ENCODE data around the gene AP2B1. TPM values are rescaled to one million over a fixed set of nuclear protein-coding genes. Genes with fewer than 3 reads are reported as not detected.

Gene AP2B1
- total RNA-seq, 1 experiment from 2014 or later: 198 TPM

- TF ChIP-seq TCF7L2 (IDR thresholded peaks at IDR 0.05; ENCODE audit: borderline replicate concordance, extremely low read depth, insufficient read depth, insufficient read length): no peak
- TF ChIP-seq EZH2 (IDR thresholded peaks at IDR 0.05): no peak
- TF ChIP-seq SIN3A (IDR thresholded peaks at IDR 0.05; ENCODE audit: low read depth): no peak
- no peak for TF ChIP-seq POLR2AphosphoS5 (IDR thresholded peaks at IDR 0.05; ENCODE audit: low read depth, low read length)
- TF ChIP-seq ATF3 (IDR thresholded peaks at IDR 0.05): no peak
- TF ChIP-seq ZBTB33 (IDR thresholded peaks at IDR 0.05; ENCODE audit: extremely low read depth, insufficient replicate concordance, low read length): no peak
- TF ChIP-seq MAX (IDR thresholded peaks at IDR 0.05): no peak
- TF ChIP-seq YY1 (IDR thresholded peaks at IDR 0.05; ENCODE audit: extremely low read depth, insufficient replicate concordance, low read depth, low read length): no peak
- TF ChIP-seq CBX3 (IDR thresholded peaks at IDR 0.05; ENCODE audit: low read depth): no peak
Observed at GRCh38 chr17:35705230-35705629, 118.1 kb downstream of the AP2B1 start (continued).

GRCh38 chr17:35705705-35706104 is 118.6 kb downstream of the AP2B1 start:
- H4K20me1 ChIP-seq (ENCODE audit: insufficient read depth): no peaks in the 10 kb centered on the region; the same call in 1 of the 2 replicates
- ChIA-PET CTCF (no interaction called here), RAD21 (ENCODE audit: low non-redundant PET in 1 of 2, low total read pairs in 2 of 2, uncharacterized antibody in 2 of 2, unreplicated experiment in 2 of 2) (no interaction called here), POLR2A (no interaction called here)
- H3K27me3 ChIP-seq (ENCODE audit: insufficient read depth, low read length): no peaks in the 10 kb centered on the region
- no peaks in the 10 kb centered on the region for H3K4me1 ChIP-seq (ENCODE audit: control insufficient read depth in 1 of 2, insufficient read depth in 2 of 2, low read length in 2 of 2)
- no peaks in the 10 kb centered on the region for H3K9me3 ChIP-seq (ENCODE audit: control insufficient read depth in 1 of 2, insufficient read depth in 1 of 2, low read depth in 1 of 2, low read length in 2 of 2)
- ATAC-seq (no peak), DNase-seq (ENCODE audit: low read depth, low spot score) (no peak)
- no peaks in the 10 kb centered on the region for H3K9me2 ChIP-seq (ENCODE audit: insufficient read depth)
- no TSS peak for BruUV-seq (replicated peaks)
- H3K4me3 ChIP-seq (replicated peaks in 1 of 2; ENCODE audit: low read depth in 1 of 2, low read length in 2 of 2): no peak overlapping the region
- H3K36me3 ChIP-seq (ENCODE audit: control insufficient read depth in 1 of 2, insufficient read depth in 2 of 2, low read length in 2 of 2): peaks cover 3 to 25% of the 10 kb centered on the region in 2 experiments; a peak in 3 of 4 replicates
- no peak overlapping the region for H2AFZ ChIP-seq (ENCODE audit: low read depth, low read length, poor library complexity, severe bottlenecking)
- intact Hi-C loops (cut with micrococcal nuclease): no loop called here
- H3K4me2 ChIP-seq (ENCODE audit: low read length): no peak overlapping the region
- no peak overlapping the region for H3K27ac ChIP-seq (ENCODE audit: low read depth, low read length)
- H3K9ac ChIP-seq (ENCODE audit: low read length): no peak overlapping the region
- TF ChIP-seq POLR2AphosphoS5 (IDR thresholded peaks at IDR 0.05; ENCODE audit: low read depth, low read length): no peak
- no peak for TF ChIP-seq JUND (IDR thresholded peaks at IDR 0.05)
- no peak for TF ChIP-seq EZH2phosphoT487 (IDR thresholded peaks at IDR 0.05; ENCODE audit: borderline replicate concordance)
- peaks cover 18% of the 10 kb centered on the region; the same call in 1 of the 2 replicates for H3K79me2 ChIP-seq (ENCODE audit: insufficient read depth, low read length)
